HG02642 (cell line): ENCODE data around the gene GRIK1.

Experiments used
- ATAC-seq: cut with Tn5 transposase; IDR thresholded peaks from one replicate; pipeline ENCODE4 v1.9.1; 2021; ENCODE audit warnings: mild to moderate bottlenecking; ENCODE audit not compliant: unreplicated experiment, poor library complexity

GRIK1 gene

GRCh38 chr21:29726044-29726443 is 213.8 kb downstream of the GRIK1 start:
- no peak for ATAC-seq

GRCh38 chr21:29725025-29725736 is 214.6 kb downstream of the GRIK1 start:
- no peak for ATAC-seq

DNA sequence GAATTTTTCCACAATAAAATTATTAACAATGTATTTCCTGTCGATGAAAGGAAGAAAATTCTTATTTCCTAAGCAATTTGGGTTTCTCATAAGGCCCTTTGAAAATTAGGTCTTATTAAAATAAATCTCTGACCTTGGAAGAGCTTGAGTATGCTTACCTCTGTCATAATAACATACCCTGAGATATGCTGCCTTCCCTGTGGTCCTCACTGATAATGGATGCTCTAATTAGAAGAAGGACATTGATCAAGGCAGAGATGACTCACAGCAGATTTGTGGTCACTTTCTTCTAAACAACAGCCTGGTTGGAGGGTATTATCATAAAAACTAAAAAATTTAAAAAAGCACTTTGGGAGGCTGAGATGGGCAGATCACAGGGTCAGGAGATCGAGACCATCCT is 217.8 kb downstream of the GRIK1 start:
- ATAC-seq = no peak

DNA sequence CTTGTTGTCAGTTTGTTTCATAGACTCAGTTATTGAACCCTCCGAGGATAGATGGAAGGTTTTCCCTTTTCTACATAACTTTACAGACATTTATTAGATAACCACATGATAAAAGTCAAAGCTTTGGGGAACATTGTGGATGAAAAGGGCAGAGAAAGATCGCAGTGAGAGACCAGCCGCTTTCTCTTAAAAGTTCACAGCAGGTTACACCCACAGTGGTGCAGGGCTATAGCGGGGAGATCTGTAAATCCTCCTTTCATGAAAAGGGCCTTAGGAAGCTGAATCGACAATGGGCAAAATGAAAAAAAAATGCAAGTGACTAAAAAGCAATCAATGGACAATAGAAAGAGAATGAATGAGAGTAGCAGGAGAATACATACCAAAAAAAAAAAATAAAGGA is 218.6 kb downstream of the GRIK1 start:
- ATAC-seq = no peak

DNA sequence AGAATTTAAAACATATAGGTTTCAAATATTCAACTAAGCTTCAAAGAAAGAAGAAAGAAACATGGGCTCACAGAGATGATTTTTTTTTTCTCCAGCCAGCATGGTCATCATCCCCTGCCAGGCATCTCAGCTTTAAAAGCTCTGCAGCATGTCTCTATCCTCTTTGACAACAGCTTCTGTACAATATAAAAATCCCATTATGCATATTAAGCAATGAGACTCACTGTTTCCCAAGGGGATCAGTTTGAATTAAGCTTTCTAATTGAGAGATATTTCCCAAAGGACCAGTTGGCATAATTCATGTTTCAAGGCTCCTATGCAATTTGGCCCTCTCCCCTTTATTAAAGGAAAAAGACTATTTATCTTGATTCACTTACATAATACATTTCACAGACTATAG is 220.3 kb downstream of the GRIK1 start:
- no peak for ATAC-seq

DNA sequence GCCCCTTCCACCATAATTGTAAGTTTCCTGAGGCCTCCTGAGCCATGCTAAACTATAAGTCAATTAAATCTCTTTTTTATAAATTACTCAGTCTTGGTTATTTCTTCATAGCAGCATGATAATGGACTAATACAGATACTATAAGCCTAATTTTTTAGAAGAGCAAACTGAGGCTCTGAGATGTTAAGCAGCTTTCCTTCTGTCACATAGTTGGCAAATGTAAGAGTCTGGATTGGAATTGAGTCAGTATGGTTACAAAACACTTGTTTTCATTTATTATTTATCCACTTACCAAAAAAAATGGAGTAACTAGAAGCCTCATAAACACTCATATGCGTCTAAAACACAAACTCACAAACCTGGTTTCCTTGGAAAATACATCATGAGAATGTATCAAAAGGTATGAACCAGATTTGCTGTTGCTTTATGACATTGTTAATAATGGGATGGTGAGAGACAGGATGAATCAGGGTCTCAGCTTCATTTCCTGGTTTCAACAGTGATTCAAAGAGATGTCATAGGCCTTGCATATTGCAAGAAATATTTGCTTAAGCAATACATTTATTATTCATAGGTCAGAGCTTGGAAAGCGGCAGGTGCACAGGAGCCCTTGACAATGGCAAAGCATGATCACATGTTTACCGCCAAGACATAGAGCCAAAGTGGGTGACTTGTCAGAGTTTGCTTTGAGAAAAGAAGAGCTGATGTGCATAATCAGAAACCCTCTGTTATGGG is 221.5 kb downstream of the GRIK1 start:
- no peak for ATAC-seq

- no peak for ATAC-seq
Measured at GRCh38 chr21:29717659-29718058, 222.1 kb downstream of the GRIK1 start.

- ATAC-seq = no peak
Measured at GRCh38 chr21:29716753-29717152, 223.0 kb downstream of the GRIK1 start.

DNA sequence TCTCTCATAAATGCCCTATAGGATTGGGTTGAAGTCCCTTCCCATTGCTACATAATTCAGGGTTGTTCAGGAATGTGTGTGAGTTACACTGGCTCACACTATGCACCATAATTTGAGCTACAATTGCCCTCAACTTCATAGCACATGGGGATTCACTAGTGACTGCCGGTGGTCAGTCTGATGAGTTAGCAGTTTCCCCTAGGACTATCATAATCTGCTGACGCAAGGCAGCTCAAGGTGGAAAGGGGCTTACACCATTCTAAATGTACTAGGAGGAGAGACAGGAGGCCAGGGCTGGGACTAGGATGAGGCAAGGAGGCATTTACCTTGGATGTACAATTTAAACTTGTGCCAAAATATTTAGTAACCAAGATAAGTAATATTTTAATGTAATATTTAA is 224.7 kb downstream of the GRIK1 start:
- ATAC-seq = no peak

DNA sequence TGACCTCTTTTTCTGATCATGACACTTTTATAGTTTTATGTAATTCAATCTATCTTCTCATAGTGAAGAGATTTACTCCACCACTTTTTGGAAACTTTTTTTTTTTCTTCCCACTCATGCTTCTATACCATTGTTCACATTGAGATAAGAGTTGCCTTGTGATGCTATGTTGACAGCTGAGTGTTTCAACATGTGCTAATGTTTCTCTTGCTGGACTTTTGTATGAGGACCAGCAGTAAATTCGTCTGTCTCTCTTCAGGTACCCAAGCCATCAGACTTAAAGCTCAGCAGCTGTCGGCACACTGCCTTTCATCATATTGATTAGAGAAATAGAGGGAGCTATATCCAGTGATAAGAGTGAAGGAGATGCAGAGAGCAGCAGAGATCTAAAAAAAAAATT is 227.0 kb downstream of the GRIK1 start:
- ATAC-seq = no peak

DNA sequence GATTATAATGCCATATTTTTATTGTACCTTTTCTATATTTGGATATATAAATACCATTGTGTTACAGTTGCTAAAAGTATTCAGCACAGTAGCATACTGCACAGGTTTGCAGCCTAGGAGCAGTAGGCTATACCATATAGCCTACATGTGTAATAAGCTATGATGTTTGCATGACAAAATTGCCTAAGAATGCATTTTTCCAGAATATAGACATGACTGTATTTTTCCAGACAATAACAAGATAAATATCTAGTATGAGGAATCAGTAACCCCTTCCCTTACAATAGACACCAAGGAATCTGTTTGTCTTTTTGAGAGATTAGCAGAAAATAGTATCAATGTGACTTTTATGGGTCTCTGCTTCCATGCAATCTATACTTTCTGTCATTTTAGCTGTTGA is 228.6 kb downstream of the GRIK1 start:
- ATAC-seq = no peak

DNA sequence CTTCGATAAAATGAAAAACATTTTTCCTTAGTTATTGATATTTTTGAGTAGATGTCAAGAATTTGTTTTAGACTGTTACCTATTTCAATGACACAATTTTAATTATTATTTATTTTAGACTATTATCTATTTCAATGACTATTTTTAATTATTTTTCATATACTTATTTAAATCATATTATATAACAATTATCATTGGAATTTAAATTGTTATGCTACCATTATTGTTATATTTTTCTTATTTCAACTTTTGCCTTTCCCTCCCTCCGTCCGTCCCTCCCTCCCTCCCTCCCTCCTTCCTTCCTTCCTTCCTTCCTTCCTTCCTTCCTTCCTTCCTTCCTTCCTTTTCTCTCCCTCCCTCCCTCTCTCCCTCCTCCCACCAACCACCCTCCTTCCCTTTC is 229.3 kb downstream of the GRIK1 start:
- no peak for ATAC-seq

- ATAC-seq = no peak
Measured at GRCh38 chr21:29708401-29708800, 231.4 kb downstream of the GRIK1 start.

GRCh38 chr21:29704719-29705118 is 235.1 kb downstream of the GRIK1 start:
- ATAC-seq = no peak

- ATAC-seq = no peak
Measured at GRCh38 chr21:29701676-29702075, 238.1 kb downstream of the GRIK1 start.

DNA sequence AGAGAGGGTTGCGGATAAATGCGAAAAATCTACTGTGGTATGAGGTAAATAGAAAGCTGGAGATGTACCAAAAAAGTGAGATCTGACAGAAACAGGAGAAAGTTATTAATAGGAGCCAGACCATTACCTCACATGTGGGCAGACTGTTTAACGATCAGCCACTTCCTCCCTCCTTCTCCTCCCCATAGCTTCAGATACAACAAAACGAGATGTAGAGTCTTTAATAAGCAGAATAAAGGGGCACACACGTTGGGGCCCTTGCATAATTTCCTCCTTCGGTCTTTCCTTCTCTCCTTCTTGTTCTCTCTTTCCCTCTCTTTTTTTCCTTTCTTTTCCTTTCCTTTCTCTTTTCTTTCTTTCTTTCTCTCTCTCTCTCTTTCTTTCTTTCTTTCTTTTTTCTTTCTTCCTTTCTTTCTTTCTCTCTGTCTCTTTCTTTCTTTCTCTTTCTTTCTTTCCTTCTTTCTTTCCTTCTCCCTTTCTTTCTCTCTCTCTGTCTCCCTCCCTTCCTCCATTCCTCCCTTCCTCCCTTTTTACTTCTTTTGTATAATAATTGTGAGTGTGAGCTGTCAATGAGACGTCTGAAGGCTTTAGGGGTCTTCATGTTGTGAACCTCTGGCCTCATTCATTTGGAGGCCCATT is 242.1 kb downstream of the GRIK1 start:
- no peak for ATAC-seq

- no peak for ATAC-seq
Measured at GRCh38 chr21:29696937-29697336, 242.9 kb downstream of the GRIK1 start.

DNA sequence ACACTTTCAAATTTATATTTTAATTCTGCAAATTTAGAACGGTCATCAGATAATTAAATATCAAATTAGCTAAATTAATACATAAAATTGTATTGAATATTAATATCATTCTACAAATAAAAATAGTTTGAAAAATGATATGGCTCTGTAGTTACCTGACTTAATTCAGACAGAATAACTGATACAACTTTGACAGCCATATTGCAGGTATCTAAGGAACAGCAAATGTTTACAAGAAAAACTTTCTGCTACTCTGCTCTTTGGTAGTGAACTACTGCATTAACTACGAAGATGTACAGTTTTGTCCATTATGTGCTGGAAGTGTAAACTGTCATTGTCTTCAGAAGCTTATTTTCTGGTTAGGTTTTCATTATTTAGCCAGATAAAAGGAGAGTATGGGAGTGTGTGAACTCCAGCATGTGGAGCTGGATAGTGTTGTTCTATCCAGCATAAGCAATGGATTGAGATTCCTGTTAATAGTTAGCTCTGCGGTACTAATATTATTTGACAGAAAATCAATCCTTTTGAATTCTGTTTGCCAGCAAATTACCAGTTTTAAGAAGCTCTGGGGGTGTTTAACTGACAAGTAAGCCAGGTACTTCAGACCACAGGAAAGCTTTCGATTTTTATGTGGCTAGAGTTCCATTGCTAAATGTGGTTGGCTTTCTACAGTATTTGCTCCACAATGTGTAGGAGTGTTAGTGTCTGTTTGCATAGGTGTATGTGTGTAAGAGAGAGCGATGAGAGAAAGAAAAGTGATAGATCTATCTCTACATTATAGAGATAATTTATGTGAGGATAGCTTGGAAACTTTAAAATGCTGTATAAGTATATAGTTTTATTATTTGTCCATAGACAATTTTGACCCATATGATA is 247.9 kb downstream of the GRIK1 start:
- ATAC-seq = no peak

DNA sequence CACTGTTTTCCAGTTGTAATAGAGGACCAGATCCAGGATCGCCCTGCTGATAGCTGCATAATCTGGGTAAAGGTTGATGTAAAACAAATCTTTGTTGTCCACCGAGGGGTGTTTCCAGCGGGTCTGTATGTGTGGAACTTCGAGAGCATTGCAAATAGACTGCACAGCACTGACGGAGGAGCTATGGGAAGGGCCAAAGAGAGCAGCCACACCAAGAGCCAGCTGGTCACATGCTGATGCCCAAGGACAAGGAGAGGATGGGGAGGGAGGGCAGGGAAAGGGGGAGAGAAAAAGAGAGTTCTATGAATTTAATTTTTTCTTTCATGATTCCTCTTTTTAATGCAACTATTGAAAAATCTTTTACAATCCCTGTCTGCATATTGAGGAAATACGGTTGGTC is 250.0 kb downstream of the GRIK1 start:
- ATAC-seq = no peak

DNA sequence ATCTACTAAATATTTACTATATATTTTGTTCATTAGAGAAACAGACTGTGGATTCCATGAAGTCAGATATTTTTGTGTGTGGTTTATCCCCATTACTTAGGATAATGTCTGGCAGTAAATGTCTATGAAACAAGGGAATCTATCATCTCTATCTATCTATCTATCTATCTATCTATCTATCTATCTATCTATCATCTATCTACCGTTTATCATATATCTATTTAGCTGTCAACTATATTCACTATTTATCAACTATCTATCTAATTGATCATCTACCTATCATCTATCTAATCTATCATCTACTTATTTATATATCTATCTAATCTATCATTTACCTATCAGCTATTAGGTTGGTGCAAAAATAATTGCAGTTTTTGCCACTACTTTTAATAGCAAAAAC is 255.7 kb downstream of the GRIK1 start:
- ATAC-seq = no peak

DNA sequence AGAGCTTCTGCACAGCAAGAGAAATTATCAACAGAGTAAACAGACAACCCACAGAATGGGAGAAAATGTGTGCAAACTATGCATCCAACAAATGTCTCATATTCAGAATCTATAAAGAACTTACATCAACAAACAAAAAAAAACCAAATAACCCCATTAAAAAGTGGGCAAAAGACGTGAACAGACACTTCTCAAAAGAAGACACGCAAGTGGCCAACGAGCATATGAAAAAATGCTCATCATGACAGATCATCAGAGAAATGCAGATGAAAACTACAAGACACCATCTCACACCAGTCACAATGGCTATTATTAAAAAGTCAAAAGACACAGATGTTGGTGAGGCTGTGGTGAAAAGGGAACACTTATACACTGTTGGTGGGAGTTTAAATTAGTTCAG is 257.0 kb downstream of the GRIK1 start:
- ATAC-seq = no peak
